ENCODE measurements around the gene XYLB.

DNA sequence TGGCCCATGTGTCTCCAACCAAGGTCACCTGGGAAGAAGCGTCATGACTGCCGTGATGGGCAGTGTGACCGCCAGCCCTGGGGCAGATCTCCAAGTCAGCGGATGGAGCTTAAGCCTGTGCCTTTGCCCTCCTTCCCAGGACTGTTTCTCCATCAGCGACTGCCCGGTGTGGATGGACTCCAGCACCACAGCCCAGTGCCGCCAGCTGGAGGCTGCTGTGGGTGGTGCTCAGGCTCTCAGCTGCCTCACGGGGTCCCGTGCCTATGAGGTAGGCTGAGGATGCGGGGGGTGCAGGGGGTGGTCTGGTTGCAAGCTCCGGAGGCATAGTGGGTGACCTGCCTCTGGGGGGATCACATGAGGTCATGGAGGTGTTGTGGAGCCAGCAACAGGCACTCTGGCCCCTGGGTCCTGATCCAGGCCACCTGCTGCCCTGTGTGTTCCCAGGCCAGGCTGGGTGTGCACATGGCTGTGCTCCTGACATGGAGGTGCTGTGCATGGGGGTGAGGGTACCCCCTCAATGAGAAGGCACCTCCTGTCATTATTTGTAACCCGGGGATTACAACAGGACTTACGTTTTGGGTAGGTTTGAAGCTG lies 19.0 kb downstream of the XYLB start:
- TF ChIP-seq, protein P1, sequence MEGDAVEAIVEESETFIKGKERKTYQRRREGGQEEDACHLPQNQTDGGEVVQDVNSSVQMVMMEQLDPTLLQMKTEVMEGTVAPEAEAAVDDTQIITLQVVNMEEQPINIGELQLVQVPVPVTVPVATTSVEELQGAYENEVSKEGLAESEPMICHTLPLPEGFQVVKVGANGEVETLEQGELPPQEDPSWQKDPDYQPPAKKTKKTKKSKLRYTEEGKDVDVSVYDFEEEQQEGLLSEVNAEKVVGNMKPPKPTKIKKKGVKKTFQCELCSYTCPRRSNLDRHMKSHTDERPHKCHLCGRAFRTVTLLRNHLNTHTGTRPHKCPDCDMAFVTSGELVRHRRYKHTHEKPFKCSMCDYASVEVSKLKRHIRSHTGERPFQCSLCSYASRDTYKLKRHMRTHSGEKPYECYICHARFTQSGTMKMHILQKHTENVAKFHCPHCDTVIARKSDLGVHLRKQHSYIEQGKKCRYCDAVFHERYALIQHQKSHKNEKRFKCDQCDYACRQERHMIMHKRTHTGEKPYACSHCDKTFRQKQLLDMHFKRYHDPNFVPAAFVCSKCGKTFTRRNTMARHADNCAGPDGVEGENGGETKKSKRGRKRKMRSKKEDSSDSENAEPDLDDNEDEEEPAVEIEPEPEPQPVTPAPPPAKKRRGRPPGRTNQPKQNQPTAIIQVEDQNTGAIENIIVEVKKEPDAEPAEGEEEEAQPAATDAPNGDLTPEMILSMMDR (IDR thresholded peaks at IDR 0.05) = no peak
- TF ChIP-seq POLR2A (IDR thresholded peaks at IDR 0.05) = no peak

Measured in right lobe of liver (tissue), 4 donors.